ENCODE measurements around the gene DLG5.

Gene DLG5

DNA sequence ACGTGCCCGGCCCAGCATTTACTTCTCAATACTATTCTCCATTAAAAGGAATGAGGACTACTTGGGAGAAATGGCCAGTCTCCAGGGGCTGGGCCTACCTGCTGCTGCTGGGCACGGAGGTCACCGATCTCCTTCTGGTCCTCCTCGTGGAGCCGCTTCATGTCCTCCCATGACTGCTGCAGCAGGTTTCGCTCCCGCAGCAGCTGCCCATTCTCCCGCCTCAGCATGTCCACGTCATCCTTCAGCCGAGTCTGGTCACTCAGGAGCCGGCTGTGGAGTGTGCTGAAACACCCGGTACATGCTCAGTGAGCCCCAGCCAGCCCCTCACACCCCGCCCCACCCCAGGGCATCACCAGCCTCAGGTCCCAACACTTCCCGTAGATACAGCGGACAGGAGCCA lies 73.3 kb downstream of the DLG5 start:
- H3K4me1 ChIP-seq (ENCODE audit: low read length), result no peaks in the 10 kb centered on the region
- no peak for TF ChIP-seq EZH2phosphoT487 (IDR thresholded peaks at IDR 0.05; ENCODE audit: low read depth)
- TF ChIP-seq, protein P1, sequence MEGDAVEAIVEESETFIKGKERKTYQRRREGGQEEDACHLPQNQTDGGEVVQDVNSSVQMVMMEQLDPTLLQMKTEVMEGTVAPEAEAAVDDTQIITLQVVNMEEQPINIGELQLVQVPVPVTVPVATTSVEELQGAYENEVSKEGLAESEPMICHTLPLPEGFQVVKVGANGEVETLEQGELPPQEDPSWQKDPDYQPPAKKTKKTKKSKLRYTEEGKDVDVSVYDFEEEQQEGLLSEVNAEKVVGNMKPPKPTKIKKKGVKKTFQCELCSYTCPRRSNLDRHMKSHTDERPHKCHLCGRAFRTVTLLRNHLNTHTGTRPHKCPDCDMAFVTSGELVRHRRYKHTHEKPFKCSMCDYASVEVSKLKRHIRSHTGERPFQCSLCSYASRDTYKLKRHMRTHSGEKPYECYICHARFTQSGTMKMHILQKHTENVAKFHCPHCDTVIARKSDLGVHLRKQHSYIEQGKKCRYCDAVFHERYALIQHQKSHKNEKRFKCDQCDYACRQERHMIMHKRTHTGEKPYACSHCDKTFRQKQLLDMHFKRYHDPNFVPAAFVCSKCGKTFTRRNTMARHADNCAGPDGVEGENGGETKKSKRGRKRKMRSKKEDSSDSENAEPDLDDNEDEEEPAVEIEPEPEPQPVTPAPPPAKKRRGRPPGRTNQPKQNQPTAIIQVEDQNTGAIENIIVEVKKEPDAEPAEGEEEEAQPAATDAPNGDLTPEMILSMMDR (IDR thresholded peaks at IDR 0.05; ENCODE audit: low read depth, low read length), result no peak
- no peak overlapping the region for H3K4me3 ChIP-seq (ENCODE audit: low read length)
- no peak overlapping the region for H3K27ac ChIP-seq (ENCODE audit: low read length)
- H3K27me3 ChIP-seq (ENCODE audit: low read depth, low read length), result no peaks in the 10 kb centered on the region
- no peaks in the 10 kb centered on the region for H3K36me3 ChIP-seq (replicated peaks; ENCODE audit: low read depth, low read length)
- H3K79me2 ChIP-seq (ENCODE audit: low read length), result no peaks in the 10 kb centered on the region
- no peaks in the 10 kb centered on the region for H4K20me1 ChIP-seq (ENCODE audit: insufficient read depth, low read length)
- H3K9ac ChIP-seq (ENCODE audit: low read length), result no peak overlapping the region
- no peak overlapping the region for H3K4me2 ChIP-seq (ENCODE audit: low read length)
- no peak overlapping the region for H2AFZ ChIP-seq (ENCODE audit: low read depth, low read length)
- no peaks in the 10 kb centered on the region for H3K9me3 ChIP-seq (ENCODE audit: insufficient read depth, low read length)

- no peak overlapping the region for H2AFZ ChIP-seq (ENCODE audit: low read depth, low read length)
- H4K20me1 ChIP-seq (ENCODE audit: insufficient read depth, low read length), result no peaks in the 10 kb centered on the region
- no peaks in the 10 kb centered on the region for H3K27me3 ChIP-seq (ENCODE audit: low read depth, low read length)
- H3K9me3 ChIP-seq (ENCODE audit: insufficient read depth, low read length), result no peaks in the 10 kb centered on the region
- H3K4me2 ChIP-seq (ENCODE audit: low read length), result no peak overlapping the region
- no peak overlapping the region for H3K27ac ChIP-seq (ENCODE audit: low read length)
- no peak overlapping the region for H3K4me3 ChIP-seq (ENCODE audit: low read length)
- H3K79me2 ChIP-seq (ENCODE audit: low read length), result no peaks in the 10 kb centered on the region
- no peak overlapping the region for H3K9ac ChIP-seq (ENCODE audit: low read length)
- H3K36me3 ChIP-seq (replicated peaks; ENCODE audit: low read depth, low read length), result no peaks in the 10 kb centered on the region
- TF ChIP-seq, protein P1 (IDR thresholded peaks at IDR 0.05; ENCODE audit: low read depth, low read length), result no peak
- no peak for TF ChIP-seq EZH2phosphoT487 (IDR thresholded peaks at IDR 0.05; ENCODE audit: low read depth)
- H3K4me1 ChIP-seq (ENCODE audit: low read length), result no peaks in the 10 kb centered on the region
These were observed 75.8 kb downstream of the DLG5 start for GRCh38 chr10:77850620-77851231.

GRCh38 chr10:77849039-77849664 lies 77.4 kb downstream of the DLG5 start:
- TF ChIP-seq, protein P1 (IDR thresholded peaks at IDR 0.05; ENCODE audit: low read depth, low read length), result no peak
- TF ChIP-seq EZH2phosphoT487 (IDR thresholded peaks at IDR 0.05; ENCODE audit: low read depth), result no peak
- H2AFZ ChIP-seq (ENCODE audit: low read depth, low read length), result no peak overlapping the region
- no peaks in the 10 kb centered on the region for H3K27me3 ChIP-seq (ENCODE audit: low read depth, low read length)
- H3K9me3 ChIP-seq (ENCODE audit: insufficient read depth, low read length), result no peaks in the 10 kb centered on the region
- H3K36me3 ChIP-seq (replicated peaks; ENCODE audit: low read depth, low read length), result no peaks in the 10 kb centered on the region
- H3K9ac ChIP-seq (ENCODE audit: low read length), result no peak overlapping the region
- no peaks in the 10 kb centered on the region for H3K4me1 ChIP-seq (ENCODE audit: low read length)
- H3K27ac ChIP-seq (ENCODE audit: low read length), result no peak overlapping the region
- H3K4me2 ChIP-seq (ENCODE audit: low read length), result no peak overlapping the region
- no peak overlapping the region for H3K4me3 ChIP-seq (ENCODE audit: low read length)
- no peaks in the 10 kb centered on the region for H4K20me1 ChIP-seq (ENCODE audit: insufficient read depth, low read length)
- H3K79me2 ChIP-seq (ENCODE audit: low read length), result no peaks in the 10 kb centered on the region

DNA sequence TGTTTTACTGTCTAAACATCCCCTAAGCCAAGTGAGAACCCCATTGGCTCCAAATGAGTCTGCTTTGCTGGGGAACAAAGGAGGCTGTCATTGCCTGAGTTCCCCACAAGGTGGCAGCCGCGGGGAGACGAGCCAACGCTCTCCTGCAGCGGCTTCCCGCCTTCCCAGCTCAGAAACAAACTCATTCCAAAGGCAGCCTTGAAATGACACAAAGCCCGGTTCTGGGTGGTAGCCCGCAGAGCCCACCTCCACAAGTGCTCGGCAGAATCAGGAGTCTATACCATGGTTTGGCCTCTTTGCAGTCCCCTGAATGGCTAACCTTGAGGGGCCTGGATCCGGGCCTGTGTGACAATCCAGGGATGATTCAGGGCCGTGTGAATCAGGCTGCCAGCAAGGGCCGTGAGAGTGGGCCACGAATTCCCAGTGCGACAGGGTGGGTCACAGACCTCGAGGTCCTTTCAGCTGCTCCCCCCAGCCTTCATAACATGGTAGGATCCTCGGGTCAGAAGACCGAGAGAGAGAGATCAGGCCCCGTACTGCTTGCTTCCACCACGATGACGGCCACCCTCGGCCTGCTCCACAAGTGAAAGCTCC lies 79.7 kb downstream of the DLG5 start:
- no peaks in the 10 kb centered on the region for H3K79me2 ChIP-seq (ENCODE audit: low read length)
- no peaks in the 10 kb centered on the region for H3K27me3 ChIP-seq (ENCODE audit: low read depth, low read length)
- no peaks in the 10 kb centered on the region for H3K36me3 ChIP-seq (replicated peaks; ENCODE audit: low read depth, low read length)
- peak overlapping the region; percentile 14; the same call in 1 of the 2 replicates for H3K4me3 ChIP-seq (ENCODE audit: low read length)
- no peak overlapping the region for H3K27ac ChIP-seq (ENCODE audit: low read length)
- H3K4me1 ChIP-seq (ENCODE audit: low read length), result no peaks in the 10 kb centered on the region
- TF ChIP-seq EZH2phosphoT487 (IDR thresholded peaks at IDR 0.05; ENCODE audit: low read depth), result no peak
- TF ChIP-seq, protein P1 (IDR thresholded peaks at IDR 0.05; ENCODE audit: low read depth, low read length), result peak; percentile 70
- H3K9me3 ChIP-seq (ENCODE audit: insufficient read depth, low read length), result no peaks in the 10 kb centered on the region
- no peak overlapping the region for H3K9ac ChIP-seq (ENCODE audit: low read length)
- no peaks in the 10 kb centered on the region for H4K20me1 ChIP-seq (ENCODE audit: insufficient read depth, low read length)
- H3K4me2 ChIP-seq (ENCODE audit: low read length), result peak overlapping the region; percentile 45
- H2AFZ ChIP-seq (ENCODE audit: low read depth, low read length), result 0 out of 2 replicates have a peak overlapping the region, but pooled peaks have one; percentile 34

Measured in OCI-LY3 (cell line).